ENCODE results near the gene MACROD2.

MACROD2 gene

GRCh38 chr20:14412065-14412681 lies 416.9 kb downstream of the MACROD2 start:
- no peak overlapping the region for H3K4me3 ChIP-seq (replicated peaks; ENCODE audit: low read depth, low read length)
- no peak for DNase-seq (ENCODE audit: extremely low read depth, low read depth)
- TF ChIP-seq CTCF (IDR thresholded peaks at IDR 0.05; ENCODE audit: low read depth, low read length, missing control alignments): no peak

- no peak overlapping the region for H3K4me3 ChIP-seq (replicated peaks; ENCODE audit: low read depth, low read length)
- no peak for DNase-seq (ENCODE audit: extremely low read depth, low read depth)
- TF ChIP-seq CTCF (IDR thresholded peaks at IDR 0.05; ENCODE audit: low read depth, low read length, missing control alignments): no peak
Observed at GRCh38 chr20:14413835-14414234, 418.5 kb downstream of the MACROD2 start.

- no peak for TF ChIP-seq CTCF (IDR thresholded peaks at IDR 0.05; ENCODE audit: low read depth, low read length, missing control alignments)
- no peak overlapping the region for H3K4me3 ChIP-seq (replicated peaks; ENCODE audit: low read depth, low read length)
- no peak for DNase-seq (ENCODE audit: extremely low read depth, low read depth)
Observed at GRCh38 chr20:14414560-14414959, 419.2 kb downstream of the MACROD2 start.

GRCh38 chr20:14415467-14415866 lies 420.2 kb downstream of the MACROD2 start:
- TF ChIP-seq CTCF (IDR thresholded peaks at IDR 0.05; ENCODE audit: low read depth, low read length, missing control alignments): no peak
- no peak for DNase-seq (ENCODE audit: extremely low read depth, low read depth)
- no peak overlapping the region for H3K4me3 ChIP-seq (replicated peaks; ENCODE audit: low read depth, low read length)

- DNase-seq (ENCODE audit: extremely low read depth, low read depth): no peak
- TF ChIP-seq CTCF (IDR thresholded peaks at IDR 0.05; ENCODE audit: low read depth, low read length, missing control alignments): no peak
- H3K4me3 ChIP-seq (replicated peaks; ENCODE audit: low read depth, low read length): no peak overlapping the region
Observed at GRCh38 chr20:14418376-14418775, 423.1 kb downstream of the MACROD2 start.

GRCh38 chr20:14422892-14423291 lies 427.6 kb downstream of the MACROD2 start:
- no peak for TF ChIP-seq CTCF (IDR thresholded peaks at IDR 0.05; ENCODE audit: low read depth, low read length, missing control alignments)
- no peak overlapping the region for H3K4me3 ChIP-seq (replicated peaks; ENCODE audit: low read depth, low read length)
- DNase-seq (ENCODE audit: extremely low read depth, low read depth): no peak

- DNase-seq (ENCODE audit: extremely low read depth, low read depth): no peak
- no peak overlapping the region for H3K4me3 ChIP-seq (replicated peaks; ENCODE audit: low read depth, low read length)
- no peak for TF ChIP-seq CTCF (IDR thresholded peaks at IDR 0.05; ENCODE audit: low read depth, low read length, missing control alignments)
Observed at GRCh38 chr20:14431568-14431967, 436.3 kb downstream of the MACROD2 start.

Measured in HFF-Myc (cell line).